Activated CD4-positive, alpha-beta T cell treated with anti-CD3 and anti-CD28 coated beads for 48 hours (primary cell): ENCODE results near the gene NCOA3.

Source experiments
- DNase-seq: peaks from one replicate; pipeline ENCODE4 v3.0.0-alpha.2; 2020

NCOA3 gene

DNA sequence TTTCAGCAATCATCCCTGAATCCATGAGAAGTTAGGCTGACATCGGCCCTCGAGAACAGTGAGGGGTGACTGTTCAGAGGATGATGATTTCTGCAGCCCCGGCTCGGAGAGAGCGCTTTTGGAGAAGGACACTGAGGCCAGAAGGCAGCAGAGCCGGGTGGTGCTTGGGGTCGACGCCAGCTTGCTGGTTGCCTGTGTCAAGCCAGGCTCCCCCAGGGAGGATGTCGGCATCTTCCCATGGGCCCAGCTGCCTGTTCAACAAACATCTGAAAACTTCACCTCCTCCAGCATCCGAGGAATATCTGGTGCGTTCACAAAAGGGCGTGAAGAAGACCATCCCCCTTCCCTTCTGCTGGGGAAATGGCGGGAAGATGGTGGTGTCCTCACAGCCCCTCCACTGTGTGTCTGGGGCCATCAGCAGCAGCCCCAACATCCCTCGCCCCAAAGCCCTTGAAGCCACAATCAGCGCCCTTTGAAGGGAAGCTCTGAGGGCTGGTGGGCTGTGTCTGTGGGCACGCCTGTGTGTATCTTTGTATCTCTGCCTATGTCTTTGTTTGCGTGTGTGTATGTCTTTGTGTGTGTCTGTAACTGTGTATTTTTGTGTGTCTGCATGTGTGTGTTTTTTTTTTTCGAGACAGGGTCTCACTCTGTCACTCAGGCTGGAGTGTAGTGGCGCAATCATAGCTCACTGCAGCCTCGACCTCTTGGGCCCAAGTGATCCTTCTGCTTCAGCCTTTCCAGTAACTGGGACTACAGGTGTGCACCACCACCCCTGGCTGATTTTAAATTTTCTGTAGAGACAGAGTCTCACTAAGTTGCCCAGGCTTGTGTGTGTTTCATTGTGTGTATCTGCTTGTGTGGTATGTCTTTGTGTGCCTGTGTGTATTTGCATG, 185.7 kb downstream of the NCOA3 start:
- no peak for DNase-seq

DNA sequence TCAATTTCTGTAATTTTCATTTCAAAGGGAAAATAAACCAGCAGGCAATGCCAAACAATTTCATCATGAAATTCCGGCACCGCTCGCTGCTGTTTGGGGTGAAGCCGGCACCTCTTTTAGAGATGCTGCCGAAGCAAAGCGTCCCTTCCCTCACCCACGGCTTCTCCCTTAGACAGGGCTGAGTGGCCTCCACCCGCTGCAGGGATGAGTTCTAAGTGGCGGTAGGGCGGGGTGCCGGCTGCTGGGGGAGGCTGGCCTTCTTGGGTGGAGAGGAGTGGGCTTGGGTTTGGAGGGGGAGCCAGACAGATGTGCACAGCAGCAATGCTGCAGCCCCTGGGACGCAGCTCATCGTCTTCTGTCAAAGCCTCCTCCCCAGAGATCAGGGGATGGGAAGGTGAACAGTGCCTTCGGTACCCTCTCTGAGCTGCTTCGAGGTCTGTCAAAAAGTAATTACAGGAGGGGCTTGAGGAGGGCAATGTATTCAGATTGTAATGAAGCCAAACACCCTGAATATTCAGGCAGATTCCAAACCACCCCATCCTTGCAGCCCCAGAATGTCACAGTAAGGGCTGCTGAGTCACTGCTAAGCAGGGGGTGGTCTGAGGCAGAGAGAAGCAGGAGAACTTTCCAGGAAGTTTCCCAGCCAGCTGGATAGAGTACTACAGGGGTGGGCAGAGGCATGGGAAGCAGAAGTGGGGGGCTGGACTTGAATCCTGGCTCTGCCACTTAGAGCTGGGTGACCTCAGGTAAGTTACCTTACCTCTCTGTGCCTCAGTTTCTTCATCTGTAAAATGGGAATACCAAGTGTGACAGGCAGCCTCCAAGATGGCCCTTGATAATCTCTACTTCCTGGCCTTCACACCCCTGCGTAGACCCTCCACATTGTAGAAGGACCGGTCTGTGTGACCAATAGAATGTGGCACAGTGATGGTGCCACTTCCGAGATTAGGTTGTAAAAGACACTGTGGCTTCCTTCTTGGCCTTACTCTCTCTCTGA, 187.0 kb downstream of the NCOA3 start:
- no peak for DNase-seq

DNA sequence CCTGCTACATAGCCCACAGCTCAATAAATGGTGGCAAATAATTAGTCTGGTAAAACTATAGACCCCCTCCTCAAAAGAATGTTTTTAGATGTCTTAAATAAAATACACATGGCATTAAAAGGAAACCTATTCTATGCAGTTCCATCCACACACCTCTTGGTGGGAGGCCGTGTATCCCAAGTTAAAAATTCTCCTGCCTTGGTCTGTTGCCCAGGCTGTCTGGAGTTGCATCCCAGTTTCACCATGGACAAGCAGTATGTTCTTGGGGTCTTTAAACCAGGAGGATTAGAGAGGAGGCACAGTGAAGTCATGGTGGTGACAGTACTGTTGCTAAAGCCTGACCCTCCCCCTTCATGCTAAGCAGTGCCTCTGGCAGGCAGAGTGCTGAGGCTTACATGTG, 188.0 kb downstream of the NCOA3 start:
- DNase-seq: no peak

DNA sequence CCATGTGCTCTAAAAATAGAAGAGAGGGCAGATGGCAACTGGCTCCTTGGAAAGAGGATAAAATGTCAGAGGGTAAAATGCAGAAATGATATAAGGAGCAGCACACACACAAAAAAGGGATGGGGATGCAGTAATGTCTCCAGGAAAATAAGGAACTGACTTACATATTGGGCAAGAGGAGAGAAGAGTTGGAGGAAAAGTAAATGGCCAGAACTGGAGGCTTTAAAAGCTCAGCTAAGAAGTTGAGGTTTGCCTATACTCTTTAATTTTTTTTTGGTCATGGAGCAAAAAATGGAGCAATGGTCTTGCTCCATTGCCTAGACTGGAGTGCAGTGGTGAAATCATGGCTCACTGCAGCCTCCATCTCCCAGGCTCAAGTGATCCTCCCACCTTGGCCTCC, 189.9 kb downstream of the NCOA3 start:
- no peak for DNase-seq

DNA sequence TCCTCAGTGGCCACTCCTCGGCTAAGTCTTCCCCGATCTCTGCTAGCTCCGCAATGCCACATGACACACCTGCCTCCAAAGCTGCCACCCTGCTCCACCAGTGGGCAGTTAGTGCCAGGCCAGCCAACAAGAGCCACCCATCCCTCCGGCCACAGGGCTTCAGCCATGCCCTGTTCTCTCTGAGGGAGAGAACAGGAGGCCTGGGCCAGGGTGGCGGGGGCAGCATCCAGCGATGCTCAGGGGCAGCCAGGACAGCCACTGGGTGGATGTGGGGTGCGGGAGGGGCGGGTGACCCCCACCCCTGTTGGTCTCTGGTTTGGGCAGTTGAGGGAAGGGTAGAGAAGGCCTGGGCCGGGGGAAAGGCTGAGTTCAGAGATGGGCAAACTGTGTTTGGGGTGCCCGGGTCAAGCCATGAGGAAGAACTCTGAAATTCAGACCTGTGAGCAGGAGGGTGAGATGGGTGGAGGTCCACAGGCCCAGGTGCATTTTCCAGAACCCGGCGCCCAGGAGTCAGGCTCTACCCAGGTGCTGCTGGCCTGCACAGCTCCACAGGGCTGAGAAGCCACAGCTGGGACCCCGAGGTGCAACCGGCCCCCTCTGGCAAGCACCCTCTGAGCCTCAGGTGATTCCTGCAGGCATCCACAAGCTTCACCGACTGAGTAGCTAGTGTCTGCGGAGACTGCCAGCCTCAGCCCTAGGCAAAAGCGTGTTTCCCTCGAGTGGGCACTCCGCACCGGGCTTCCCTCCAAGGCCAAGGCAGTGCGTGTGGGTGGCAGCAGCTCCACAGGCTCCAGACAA, 192.5 kb downstream of the NCOA3 start:
- no peak for DNase-seq

DNA sequence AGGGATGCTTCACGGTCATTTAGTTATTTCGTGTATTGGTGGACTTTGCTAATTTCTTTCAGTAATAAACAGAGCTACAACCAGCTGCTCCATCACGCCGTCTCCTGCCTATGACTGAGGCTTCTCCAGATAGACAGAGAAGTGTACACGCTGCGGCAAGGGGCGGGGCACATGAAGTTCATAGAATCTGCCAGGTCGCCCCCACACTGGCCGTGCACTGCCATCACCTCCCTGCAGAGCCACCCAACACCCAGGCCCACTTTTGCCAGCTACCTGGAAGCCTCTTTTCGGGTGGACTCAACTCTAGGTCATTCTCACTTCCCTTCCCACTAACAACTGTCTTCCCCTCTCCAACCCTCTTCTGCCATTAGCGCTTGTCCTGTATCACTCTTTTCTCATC, 195.2 kb downstream of the NCOA3 start:
- DNase-seq: no peak

DNA sequence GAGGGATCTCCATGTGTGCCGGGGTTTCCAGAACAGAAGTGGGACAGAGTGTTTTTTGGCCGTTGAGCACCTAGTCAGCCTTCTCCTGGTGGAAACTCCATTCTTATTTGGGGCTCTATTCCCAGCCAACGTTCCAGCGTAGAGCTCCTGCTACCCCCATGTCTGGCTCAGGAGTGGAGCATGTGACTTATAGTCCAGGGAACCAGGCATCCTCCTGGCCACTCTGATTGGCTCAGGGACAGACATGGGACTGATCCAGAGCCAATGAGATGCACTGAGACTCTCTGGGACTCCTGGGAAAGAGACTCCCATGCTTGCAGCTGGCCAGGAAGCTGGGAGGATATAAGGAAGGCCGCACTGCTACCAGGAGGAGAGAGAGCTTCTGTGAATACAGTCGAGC, 196.5 kb downstream of the NCOA3 start:
- DNase-seq: no peak

DNA sequence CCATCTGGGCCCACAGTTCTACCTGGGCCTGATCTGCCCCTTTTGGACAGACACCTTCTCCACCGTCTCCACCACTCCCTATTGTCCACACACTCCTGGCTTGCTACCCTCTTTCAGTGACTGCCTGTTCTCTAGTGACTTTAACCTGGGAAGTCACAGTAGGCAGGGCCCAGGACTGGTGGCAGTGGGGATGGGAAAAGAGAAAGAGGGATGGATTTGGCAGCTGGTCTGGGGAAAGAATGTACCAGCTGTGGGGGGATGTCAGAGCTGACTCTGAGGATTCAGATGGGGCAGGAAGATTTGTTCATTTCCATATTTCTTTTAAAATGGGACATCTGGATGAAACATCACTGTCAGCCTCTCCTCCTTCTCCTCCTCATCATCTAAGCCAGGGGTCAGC, 198.1 kb downstream of the NCOA3 start:
- DNase-seq: no peak

DNA sequence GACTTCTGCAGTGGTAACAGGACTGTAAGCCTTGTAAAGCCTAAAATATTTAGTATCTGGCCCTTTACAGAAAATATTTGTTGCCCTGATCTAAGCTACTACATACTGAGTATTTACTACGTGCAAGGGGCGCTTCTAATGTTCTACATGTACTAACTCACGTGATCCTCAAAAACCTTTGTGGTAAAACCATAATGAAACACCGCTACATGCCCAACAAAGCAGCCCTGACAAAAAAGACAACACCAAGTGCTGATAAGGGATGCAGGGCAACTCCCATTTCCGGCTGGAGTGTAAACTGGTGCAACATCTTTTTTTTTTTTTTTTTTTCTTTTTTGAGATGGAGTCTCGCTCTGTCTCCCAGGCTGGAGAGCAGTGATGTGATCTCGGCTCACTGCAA, 198.6 kb downstream of the NCOA3 start:
- DNase-seq: no peak

DNA sequence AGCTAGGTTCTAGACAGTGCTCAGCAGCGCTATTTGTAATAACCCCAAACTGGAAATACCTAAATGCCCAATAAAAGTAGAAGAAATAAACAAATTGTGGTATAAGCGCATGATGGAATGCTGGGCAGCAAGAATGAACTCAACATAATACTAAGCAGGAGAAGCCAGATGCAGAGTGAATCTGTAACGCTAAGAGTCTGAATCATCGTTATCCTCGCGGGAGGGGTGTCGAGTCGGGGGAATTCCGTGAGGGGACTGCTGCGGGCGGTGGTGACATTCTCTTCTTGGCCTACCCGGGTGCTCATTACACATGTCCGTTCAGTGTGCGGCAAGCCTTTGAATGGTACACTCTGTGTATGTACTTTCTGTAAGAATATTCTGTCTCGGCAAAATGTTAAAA, 199.9 kb downstream of the NCOA3 start:
- no peak for DNase-seq

DNA sequence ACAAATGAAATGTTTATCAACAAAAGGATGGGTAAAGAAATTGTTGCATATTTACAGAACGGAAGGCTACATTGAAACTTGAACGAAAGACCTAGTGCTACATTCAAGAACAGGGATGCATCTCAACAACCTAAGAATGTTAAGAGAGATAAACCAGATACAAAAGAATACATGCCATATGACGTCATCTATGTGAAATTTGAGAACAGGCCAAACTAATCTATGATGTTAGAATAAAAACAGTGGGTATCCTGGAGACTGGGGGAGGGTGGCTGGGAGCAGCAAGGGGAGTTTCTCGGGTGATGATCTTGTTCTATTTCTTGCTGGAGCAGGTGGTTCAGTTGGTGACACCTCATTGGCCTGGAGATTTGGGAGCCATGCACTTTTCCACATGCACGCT, 202.1 kb downstream of the NCOA3 start:
- no peak for DNase-seq

DNA sequence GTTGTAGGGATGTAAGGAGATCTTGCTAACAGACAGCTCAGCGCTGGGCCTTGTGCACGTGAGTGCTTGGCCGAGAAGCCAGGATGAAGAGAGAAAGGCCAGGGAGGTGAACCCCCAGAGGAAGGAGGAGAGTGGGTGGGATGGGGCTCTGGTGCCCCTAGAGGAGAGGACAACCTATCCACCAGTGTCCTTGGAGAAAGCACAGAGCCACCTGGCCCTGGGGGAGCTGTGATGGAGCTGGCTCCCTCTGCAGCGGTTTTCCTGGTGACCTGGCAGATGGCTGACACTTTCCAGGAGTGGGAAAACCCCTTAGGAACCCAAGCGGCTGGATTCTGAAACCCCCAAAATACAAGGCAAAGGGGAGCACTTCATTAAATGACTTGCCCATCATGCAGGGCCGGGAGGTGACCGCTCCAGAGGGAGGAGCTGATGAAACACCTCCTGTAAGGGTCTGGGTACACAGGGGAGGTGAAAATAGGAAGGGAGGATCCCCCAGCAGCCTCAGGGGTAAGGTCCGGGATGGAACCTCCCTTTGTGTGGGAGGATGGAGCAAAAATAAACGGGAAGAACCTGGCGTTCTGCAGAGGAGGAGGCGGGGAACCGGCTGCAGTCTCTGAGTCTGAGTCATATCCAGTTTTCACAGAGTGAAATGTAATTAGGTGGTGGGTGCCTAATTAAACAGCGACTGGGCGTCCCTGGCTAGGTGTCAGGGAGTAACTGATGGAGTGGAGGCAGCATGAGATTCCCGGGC, 203.2 kb downstream of the NCOA3 start:
- no peak for DNase-seq

DNA sequence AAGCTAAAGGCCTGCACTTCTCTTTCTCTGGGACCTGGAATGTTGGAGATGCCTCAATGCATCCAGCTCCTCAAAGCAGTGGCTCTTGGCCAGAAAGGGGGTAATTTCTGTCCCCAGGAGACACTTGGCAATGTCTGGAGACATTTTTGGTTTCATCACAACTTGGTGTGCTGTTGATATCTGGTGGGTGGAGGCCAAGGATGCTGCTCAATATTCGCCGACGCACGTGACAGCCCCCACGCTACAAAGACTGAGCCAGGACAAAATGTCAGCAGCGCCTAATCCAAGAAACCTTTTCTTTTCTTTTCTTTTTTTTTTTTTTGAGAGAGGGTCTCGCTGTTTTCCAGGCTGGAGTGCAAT, 203.8 kb downstream of the NCOA3 start:
- no peak for DNase-seq

DNA sequence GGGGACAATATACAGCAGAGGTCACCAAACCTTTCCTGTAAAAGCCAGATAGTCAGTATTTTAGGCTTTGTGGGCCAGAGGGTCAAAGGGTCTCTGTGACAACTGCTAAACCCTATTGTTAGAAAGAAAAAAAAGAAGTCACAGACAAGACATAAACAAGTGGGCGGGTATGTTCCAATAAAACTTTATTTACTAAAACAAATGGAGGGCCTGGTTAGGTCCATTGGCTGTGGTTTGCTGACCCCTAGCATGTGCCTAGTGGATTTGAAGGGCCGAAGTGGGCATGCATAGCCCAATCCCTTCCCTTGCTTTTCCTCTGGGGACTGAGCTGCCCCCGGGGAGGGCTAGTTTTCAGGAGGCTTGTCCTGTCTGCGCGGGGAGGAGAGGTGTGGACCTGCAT, 204.7 kb downstream of the NCOA3 start:
- DNase-seq: no peak
